NCI-H82 (cell line): ENCODE results near the gene MGST3.
A peak's percentile ranks its signal among the peaks of the same experiment; 100 is the strongest.
"Not testable (repeated sequence)": the region's sequence is repeated elsewhere in the genome, so short reads cannot be mapped to it uniquely, and the experiment has no call there.

Source experiments
- DNase-seq: peaks from one replicate; lab custom pipeline; 2025; lab: John Stamatoyannopoulos, UW

The MGST3 gene

GRCh38 chr1:165629848-165630628, 996 bp upstream of the MGST3 start:
- peak; percentile 88 for DNase-seq

DNA sequence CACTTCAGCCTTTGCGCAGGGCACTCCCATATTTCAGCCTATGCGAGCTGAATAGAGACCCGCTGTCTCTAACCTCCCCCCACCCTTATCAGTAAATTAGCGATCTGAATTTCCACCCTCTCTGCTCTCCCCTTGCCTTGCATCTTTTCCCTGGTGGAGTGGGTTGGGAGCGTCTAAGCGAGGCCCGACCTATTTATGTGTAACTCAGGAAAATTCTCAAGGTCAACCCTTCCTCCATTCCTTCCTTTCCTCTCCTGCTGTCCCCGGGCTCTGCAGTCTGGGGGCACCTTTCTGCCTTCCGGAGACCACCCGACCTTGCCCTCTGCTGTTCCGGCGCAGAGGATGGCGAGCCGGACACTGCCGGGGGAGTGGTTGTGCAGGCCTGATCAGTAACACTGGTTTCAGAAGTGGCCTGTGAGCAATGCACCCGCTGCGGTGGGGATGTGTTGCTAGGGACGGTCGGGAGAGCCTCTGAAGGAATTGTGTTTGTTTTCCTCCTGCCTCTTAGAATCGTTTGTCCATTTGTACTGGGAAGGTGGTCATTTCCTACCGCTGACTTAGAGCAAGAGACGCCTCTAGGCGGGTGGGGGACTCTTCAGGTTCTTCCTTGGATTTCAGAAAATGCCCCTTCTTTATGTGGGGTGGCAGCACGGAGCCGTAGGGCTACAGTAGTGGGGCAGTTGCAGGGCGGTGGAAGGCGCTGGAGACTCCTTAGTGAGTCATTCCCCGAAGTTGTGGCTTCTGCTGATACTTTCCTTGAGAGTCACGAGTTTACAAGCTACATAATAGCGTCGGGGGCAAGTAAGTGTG, 513 bp downstream of the MGST3 start:
- DNase-seq, result peak; percentile 68

- no peak for DNase-seq
These were observed 1.1 kb downstream of the MGST3 start for GRCh38 chr1:165632152-165632469.

- no peak for DNase-seq
These were observed 1.5 kb downstream of the MGST3 start for GRCh38 chr1:165632491-165632890.

DNA sequence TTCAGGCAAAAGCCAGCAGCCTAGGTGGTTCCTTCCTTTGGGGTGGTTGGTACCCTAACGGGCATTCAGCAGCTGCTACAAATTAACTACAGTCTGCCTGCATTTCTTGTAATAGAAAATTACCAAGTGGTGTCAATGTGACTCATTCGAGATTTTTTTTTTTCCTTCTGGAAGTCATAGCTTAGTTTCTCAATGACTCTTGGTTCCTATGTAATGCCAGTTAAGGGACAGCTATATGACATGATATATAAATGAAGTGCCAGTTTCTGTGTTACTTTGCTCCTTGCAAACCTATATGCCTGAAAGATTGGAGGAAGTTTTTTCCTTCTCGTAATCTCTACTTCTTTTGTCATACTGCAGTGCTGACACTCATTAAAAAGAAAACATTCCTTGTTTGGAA, 2.6 kb downstream of the MGST3 start:
- no peak for DNase-seq

DNA sequence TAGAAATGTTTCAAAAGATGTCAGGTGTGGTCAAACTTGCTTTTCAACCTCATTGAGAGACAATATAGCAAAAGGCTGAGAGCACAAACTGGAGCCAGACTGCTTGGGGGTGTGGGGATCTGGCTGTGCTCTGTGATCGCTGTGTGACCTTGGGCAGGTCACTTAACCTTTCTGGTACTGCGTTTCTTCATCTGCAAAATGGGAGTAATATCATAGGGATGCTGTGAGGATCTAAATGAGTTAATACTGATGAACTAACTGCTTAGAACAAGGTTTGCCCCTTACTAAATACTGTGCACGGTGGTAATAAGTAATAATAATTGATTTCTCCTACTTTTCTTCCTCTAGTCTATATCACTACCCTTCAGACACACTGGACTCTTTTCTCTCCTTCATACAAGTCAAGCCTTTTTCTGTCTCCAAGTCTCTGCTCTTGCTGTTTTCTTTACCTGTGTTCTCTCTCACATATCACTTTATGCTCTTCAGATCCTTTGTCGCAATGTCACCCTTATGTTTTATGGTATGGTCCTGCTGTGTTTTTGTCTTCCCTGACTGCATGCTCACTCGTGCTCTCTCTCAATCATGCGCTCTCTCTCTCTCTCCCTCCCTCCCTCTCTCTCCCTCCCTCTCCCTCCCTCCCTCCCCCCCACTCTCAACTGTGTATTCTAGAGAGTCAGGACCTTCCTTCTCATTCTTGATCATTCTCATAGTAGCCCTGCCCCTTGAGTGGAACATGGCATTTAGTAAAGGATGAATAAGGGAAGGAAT, 3.3 kb downstream of the MGST3 start:
- DNase-seq, result no peak

DNA sequence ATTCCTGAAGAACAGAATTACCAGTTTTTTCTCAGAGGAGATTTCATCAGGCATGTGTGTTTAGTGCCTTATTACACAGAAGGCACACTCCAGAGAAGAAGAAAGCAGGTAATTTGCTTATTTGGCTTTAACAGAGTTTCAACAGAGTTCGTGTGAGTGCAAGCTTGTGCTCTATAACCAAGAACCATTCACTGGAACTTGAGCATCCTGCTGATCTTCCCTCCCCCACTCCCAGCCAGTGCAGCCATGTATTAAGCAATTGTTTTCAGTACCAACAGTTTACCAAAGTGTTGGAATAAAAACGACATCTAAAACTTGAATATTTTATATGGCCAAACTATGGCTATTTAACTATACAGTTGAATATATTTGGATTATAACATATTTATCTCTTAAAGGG, 4.3 kb downstream of the MGST3 start:
- no peak for DNase-seq

DNA sequence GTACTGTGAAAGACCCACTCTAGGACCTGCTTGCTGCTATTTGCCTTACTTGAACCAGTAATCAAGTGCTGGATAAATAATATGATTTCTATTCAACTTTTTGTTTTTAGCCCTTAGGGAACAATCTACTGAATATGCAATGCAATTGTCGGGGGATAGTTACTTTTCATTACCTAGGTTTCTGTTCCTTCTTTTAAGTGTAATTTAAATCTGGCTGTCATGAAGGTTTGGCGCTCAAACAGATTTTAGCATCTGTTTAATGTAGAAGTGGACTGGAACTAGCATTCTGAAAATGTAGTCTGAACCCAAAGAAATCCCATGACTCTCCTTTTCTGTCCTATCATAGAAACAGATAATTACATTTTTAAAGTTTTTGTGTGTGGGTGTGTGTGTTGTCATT, 4.8 kb downstream of the MGST3 start:
- DNase-seq, result no peak

DNA sequence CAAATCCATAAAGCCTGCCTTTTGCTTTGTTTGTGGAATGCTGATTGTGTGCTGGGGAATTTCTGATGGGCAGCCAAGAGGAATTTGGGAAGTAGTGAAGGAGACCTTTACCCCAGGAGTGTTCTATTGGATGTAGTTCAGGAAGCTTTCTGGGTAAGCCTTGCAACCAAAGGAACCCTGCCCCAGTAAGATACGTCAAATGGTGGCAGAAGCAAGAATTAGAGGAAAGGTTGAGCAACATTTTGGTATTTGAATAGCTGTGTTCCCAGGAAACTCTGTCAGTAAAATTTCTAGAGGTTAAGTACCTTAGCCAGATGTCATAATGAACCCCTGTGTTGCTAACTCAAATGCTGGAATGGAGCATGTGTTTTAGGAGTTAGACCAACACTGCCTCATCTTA, 6.4 kb downstream of the MGST3 start:
- no peak for DNase-seq

GRCh38 chr1:165638211-165638610, 7.2 kb downstream of the MGST3 start:
- not testable (repeated sequence) for DNase-seq

DNA sequence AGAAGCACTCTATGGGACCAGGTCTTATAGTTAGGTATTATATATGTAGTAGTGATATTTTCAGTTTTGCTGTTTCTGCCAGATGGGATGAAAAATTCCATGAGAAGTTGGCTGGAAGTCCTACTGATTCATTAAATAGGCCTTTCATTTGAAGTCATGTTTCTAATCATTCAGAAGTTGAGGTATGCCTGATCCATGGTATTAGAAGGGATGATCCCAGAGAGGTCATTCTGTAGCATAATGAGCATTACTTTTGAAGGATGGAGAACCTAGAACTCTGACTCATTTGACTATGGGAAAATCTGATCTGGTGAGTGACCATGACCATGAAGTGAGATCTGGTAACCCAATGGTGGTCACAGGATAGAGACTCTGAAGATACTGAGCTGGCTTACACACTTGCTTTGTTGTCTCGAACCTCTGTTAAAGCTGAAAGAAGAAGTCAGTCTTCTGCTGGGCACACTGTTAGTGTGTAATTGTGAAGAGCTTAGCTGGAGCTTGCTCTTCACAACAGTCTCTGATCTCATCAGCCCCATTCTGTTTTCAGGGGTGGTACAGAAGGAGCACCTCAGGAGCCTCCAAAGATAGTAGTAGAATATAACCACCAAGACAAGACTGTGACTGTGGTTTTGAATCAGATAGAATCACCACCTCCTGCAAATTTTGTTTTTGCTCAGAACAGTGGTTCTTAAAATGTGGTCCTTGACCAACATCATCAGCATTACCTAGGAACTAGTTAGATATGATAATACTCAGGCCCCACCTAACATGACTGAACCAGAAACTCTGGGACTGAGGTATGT, 9.0 kb downstream of the MGST3 start:
- no peak for DNase-seq

DNA sequence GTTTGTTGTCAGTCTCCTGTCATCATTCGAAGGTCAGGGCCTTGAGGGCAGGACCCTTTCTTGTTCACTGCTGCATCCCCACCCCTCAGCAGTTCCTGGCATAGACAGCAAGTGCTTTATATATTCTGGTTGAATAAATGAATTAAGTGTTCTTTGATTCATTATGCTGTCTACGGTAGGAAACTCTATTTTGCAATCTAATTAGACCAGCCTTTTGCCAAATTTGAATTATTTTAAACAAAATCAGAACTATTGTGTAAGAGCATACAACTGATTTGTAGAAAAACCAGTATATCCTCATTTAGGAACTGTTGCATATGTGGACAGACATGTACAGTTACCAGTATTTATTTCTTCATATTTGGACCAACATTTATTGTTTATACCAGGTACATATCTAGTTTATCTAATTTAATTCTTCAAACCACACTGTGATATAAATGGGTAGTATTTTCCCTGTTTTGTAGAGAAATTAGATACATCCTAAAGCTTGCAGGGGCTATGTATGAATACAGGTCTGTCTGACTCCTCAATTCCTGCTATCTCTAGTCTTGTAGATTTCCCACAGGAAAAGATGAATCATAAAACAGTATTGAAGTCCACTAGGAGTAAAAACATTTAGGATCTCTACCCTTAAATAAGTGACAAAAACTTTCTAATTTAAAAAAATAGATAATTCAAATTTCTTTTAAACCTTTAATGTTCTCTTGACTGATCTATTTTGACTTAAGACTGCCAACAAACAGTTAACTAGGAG, 10.4 kb downstream of the MGST3 start:
- no peak for DNase-seq

- DNase-seq, result no peak
These were observed 13.2 kb downstream of the MGST3 start for GRCh38 chr1:165644064-165644735.

GRCh38 chr1:165645654-165646366, 14.8 kb downstream of the MGST3 start:
- DNase-seq, result no peak

GRCh38 chr1:165647517-165647916, 16.5 kb downstream of the MGST3 start:
- no peak for DNase-seq

DNA sequence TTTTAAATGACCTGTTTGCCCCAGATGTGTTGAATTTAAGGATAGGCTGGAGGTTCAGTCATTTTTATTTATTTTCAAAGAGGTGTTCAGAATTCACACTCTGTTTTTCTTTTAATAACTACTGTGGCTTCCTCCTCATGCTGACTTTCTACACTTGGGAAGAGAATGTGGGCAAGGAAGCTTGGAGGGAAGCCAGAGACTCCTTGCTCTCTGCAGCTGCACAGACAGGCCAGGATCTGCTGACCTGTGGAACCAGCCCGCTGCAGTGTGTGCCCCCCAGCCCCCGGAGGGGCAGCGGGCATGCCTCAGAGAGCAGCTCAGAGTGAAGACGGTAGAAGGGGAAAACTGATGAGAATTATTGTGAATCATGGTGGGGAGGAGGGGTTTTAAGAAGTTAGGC, 16.9 kb downstream of the MGST3 start:
- no peak for DNase-seq

DNA sequence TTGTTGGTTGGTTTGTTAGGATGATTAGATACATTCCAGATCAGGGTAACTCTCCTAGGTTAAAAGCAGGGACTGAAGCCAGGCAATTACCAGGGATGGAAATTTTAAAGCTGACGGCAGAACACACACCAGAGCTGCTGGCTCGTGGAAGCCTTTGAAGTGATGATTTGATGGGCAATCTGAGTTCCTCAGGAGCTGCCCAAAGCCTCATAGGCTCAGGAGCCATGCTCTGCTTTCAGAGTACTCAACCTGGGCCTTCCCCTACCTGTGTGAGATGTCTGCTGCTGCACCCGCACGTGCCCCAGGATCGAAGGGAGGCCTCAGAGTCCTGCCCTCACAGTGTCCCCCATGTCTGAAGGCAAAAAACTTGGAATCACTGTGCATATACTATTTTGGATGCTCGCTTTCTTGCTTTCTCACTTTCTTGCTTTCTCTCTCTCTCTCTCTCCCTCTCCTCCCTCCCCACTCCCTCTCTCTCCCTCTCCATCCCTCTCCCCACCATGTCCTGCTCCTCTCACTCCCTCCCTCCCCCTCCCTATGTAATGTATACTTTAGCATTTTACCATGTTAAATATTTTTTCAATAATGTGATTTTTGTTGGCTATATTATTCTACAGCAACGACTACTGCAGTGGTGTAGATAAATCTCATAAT, 18.0 kb downstream of the MGST3 start:
- DNase-seq, result no peak

DNA sequence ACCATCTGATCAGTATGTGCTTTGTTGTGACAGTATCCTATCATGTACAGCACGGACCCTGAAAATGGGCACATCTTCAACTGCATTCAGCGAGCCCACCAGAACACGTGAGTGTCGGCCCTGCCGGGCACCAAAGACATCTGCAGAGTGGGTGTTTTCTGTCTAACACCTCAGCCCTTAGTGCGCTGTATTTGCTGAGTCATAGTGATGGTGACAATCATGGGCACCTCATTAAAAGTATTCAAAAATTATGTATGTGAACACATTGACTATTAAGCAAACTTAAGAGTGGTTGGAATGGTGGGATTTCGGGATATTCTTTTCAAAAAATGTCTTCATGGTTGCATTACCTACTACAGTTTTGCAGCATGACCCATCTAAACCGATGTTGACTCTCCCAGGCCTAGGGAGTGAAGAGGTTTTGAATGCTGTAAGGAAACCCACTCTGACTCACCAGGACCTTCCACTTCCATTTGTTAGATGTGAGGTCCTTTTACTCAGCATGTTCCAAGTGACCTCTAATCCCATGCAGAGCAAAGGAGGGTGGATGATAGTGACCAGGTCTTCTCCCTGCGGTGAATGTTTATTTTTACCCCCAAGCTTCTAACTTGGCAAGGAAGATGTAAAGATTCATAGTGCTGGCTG, 20.1 kb downstream of the MGST3 start:
- no peak for DNase-seq
